ENCODE data around the gene HSDL2. TPM values are rescaled to one million over a fixed set of nuclear protein-coding genes. Genes with fewer than 3 reads are reported as not detected.

Gene HSDL2
- polyA plus RNA-seq, 3 donors, result 6.4 to 34.8 (median 26.9) TPM

DNA sequence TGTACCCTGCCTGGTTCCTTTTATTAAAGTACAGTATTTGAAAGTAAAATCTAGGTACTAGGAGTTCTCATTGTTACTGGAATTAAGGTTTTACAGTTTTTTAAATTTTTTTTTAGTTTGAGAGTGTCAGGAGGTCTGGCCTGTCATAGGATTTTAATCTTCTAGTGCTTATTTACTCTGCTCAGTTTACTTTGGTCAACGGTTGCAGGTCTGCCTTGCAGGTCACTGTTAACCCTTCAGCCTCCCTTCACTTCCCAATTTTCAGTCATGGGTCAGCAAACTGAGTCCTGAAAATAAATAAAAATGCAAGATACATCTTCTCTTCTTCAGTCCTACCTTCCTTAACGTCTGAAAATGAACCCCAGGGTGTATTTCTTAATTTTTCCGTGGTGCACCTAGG is 27.7 kb upstream of the HSDL2 start:
- Histone ChIP-seq H3K36me3 (replicated peaks in 1 of 2; ENCODE audit: control insufficient read depth in 1 of 2, insufficient read depth in 2 of 2, low read length in 2 of 2) (no peaks in the 10 kb centered on the region), H3K9me3 (replicated peaks in 1 of 2; ENCODE audit: control insufficient read depth in 1 of 2, insufficient read depth in 1 of 2, low read length in 2 of 2) (no peaks in the 10 kb centered on the region), H3K79me2 (ENCODE audit: insufficient read depth, low read length) (no peaks in the 10 kb centered on the region), H3K4me1 (ENCODE audit: control insufficient read depth in 1 of 2, insufficient read depth in 2 of 2, low read length in 2 of 2) (peaks cover 7 to 10% of the 10 kb centered on the region in 2 donors), H3K27ac (ENCODE audit: low read depth in 1 of 2, low read length in 2 of 2) (no peak overlapping the region), H3K4me2 (replicated peaks; ENCODE audit: extremely low read depth, low read length, poor library complexity, severe bottlenecking) (no peak overlapping the region), H2AFZ (ENCODE audit: insufficient read depth, low read depth, low read length, poor library complexity, severe bottlenecking) (no peak overlapping the region), H4K20me1 (ENCODE audit: insufficient read depth, low read length) (no peaks in the 10 kb centered on the region), H3K9ac (ENCODE audit: insufficient read depth, low read length, poor library complexity, severe bottlenecking) (no peak overlapping the region), H3K4me3 (replicated peaks in 1 of 3; ENCODE audit: low read depth in 2 of 3, low read length in 3 of 3) (no peak overlapping the region), H3K27me3 (ENCODE audit: control insufficient read depth in 2 of 2, insufficient read depth in 2 of 2, low read length in 2 of 2) (no peaks in the 10 kb centered on the region)
- Mint-ChIP-seq H3K9me3 (peaks cover 0 to 5% (median 0%) of the 10 kb centered on the region in 7 donors), H3K4me1 (peaks cover 22% of the 10 kb centered on the region), H3K4me3 (no peak overlapping the region), H3K36me3 (no peaks in the 10 kb centered on the region), H3K27ac (no peak overlapping the region), H3K27me3 (ENCODE audit: low read depth in 3 of 3) (peaks cover 0 to 10% (median 4%) of the 10 kb centered on the region in 3 donors)
- TF ChIP-seq, protein P1, sequence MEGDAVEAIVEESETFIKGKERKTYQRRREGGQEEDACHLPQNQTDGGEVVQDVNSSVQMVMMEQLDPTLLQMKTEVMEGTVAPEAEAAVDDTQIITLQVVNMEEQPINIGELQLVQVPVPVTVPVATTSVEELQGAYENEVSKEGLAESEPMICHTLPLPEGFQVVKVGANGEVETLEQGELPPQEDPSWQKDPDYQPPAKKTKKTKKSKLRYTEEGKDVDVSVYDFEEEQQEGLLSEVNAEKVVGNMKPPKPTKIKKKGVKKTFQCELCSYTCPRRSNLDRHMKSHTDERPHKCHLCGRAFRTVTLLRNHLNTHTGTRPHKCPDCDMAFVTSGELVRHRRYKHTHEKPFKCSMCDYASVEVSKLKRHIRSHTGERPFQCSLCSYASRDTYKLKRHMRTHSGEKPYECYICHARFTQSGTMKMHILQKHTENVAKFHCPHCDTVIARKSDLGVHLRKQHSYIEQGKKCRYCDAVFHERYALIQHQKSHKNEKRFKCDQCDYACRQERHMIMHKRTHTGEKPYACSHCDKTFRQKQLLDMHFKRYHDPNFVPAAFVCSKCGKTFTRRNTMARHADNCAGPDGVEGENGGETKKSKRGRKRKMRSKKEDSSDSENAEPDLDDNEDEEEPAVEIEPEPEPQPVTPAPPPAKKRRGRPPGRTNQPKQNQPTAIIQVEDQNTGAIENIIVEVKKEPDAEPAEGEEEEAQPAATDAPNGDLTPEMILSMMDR (IDR thresholded peaks at IDR 0.05), result no peak
- WGBS (ENCODE audit: insufficient coverage), result 83% methylated on average over 3 of the region's 3 CpGs
- intact Hi-C loops (cut with micrococcal nuclease), result loop anchor here in 1 of 2 donors (10.0 kb wide), 1 partner anchor 57 kb away; no protein-coding TSS in a partner anchor
- DNase-seq, result no peak

DNA sequence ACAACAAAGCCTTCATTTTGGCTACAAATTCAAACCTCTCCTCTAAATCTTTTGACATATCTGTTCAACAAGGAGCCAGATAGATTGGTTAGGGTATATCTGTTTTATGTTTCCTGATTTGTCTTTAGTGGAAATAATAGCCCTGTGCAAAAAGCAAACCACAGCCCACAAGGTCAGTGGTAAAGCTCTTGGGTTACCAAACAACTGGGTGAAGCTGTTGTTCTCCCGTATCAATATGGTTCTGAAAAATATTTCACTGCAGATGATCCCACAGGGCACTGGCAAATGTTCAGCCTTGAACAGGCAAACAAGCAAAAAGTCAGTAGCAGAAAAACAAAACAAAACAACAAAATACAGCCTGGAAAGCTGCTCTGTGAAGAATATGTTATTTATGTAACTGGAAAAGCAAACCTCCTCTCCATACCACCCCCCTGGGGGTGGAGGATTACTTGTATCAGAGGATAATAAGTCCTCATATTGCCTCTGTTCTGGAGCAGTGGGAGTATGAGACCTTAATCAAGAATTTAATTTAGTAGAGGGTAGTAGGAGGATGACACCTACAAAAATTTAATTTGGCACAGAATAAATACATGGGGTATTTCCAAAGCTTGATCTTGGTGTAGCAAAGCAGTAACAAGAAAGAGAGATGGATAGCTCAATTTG is 25.7 kb upstream of the HSDL2 start:
- Histone ChIP-seq H3K4me3 (replicated peaks in 1 of 3; ENCODE audit: low read depth in 2 of 3, low read length in 3 of 3) (no peak overlapping the region), H3K9ac (ENCODE audit: insufficient read depth, low read length, poor library complexity, severe bottlenecking) (no peak overlapping the region), H3K9me3 (replicated peaks in 1 of 2; ENCODE audit: control insufficient read depth in 1 of 2, insufficient read depth in 1 of 2, low read length in 2 of 2) (no peaks in the 10 kb centered on the region), H3K36me3 (replicated peaks in 1 of 2; ENCODE audit: control insufficient read depth in 1 of 2, insufficient read depth in 2 of 2, low read length in 2 of 2) (no peaks in the 10 kb centered on the region), H3K27ac (ENCODE audit: low read depth in 1 of 2, low read length in 2 of 2) (no peak overlapping the region), H3K4me1 (ENCODE audit: control insufficient read depth in 1 of 2, insufficient read depth in 2 of 2, low read length in 2 of 2) (peaks cover 0 to 4% of the 10 kb centered on the region in 2 donors), H3K27me3 (ENCODE audit: control insufficient read depth in 2 of 2, insufficient read depth in 2 of 2, low read length in 2 of 2) (no peaks in the 10 kb centered on the region), H4K20me1 (ENCODE audit: insufficient read depth, low read length) (no peaks in the 10 kb centered on the region), H3K4me2 (replicated peaks; ENCODE audit: extremely low read depth, low read length, poor library complexity, severe bottlenecking) (no peak overlapping the region), H3K79me2 (ENCODE audit: insufficient read depth, low read length) (no peaks in the 10 kb centered on the region), H2AFZ (ENCODE audit: insufficient read depth, low read depth, low read length, poor library complexity, severe bottlenecking) (no peak overlapping the region)
- H3K36me3 Mint-ChIP-seq, result no peaks in the 10 kb centered on the region
- DNase-seq, result no peak
- H3K9me3 Mint-ChIP-seq, result peaks cover 0 to 3% (median 0%) of the 10 kb centered on the region in 7 donors
- no CpG with 5 or more reads among the region's 1 CpG for WGBS (ENCODE audit: insufficient coverage)
- H3K27ac Mint-ChIP-seq, result no peak overlapping the region
- peaks cover 12% of the 10 kb centered on the region for H3K4me1 Mint-ChIP-seq
- no peak overlapping the region for H3K4me3 Mint-ChIP-seq
- intact Hi-C loops (cut with micrococcal nuclease), result loop anchor here in 1 of 2 donors (10.0 kb wide), 1 partner anchor 59 kb away; no protein-coding TSS in a partner anchor
- peaks cover 0 to 10% (median 0%) of the 10 kb centered on the region in 3 donors for H3K27me3 Mint-ChIP-seq (ENCODE audit: low read depth in 3 of 3)
- TF ChIP-seq, protein P1 (IDR thresholded peaks at IDR 0.05), result no peak

All from CD14-positive monocyte (primary cell).